ENCODE results near the gene EVX2. TPM values are rescaled to one million over a fixed set of nuclear protein-coding genes. Genes with fewer than 3 reads are reported as not detected.

The EVX2 gene
- total RNA-seq, 1 donor from 2014 or later: not detected

GRCh38 chr2:176103742-176104315 is 20.1 kb upstream of the EVX2 start:
- no peak overlapping the region for H3K4me3 Mint-ChIP-seq (ENCODE audit: unreplicated experiment)
- H3K27ac Mint-ChIP-seq (ENCODE audit: unreplicated experiment): no peak overlapping the region
- DNase-seq (ENCODE audit: low spot score): no peak

GRCh38 chr2:176103194-176103593 is 19.4 kb upstream of the EVX2 start:
- Mint-ChIP-seq H3K27me3 (ENCODE audit: unreplicated experiment) (peaks cover 58% of the 10 kb centered on the region), H3K27ac (ENCODE audit: unreplicated experiment) (no peak overlapping the region), H3K4me3 (ENCODE audit: unreplicated experiment) (no peak overlapping the region), H3K9me3 (ENCODE audit: unreplicated experiment) (no peaks in the 10 kb centered on the region), H3K4me1 (ENCODE audit: unreplicated experiment) (peaks cover 20% of the 10 kb centered on the region), H3K36me3 (ENCODE audit: low read depth, unreplicated experiment) (no peaks in the 10 kb centered on the region)
- TF ChIP-seq CTCF (IDR thresholded peaks at IDR 0.05; ENCODE audit: unreplicated experiment): no peak
- DNase-seq (ENCODE audit: low spot score): no peak

More at GRCh38 chr2:176103742-176104315, 20.1 kb upstream of the EVX2 start:
- peaks cover 19% of the 10 kb centered on the region for H3K4me1 Mint-ChIP-seq (ENCODE audit: unreplicated experiment)
- TF ChIP-seq CTCF (IDR thresholded peaks at IDR 0.05; ENCODE audit: unreplicated experiment): no peak
- peaks cover 59% of the 10 kb centered on the region for H3K27me3 Mint-ChIP-seq (ENCODE audit: unreplicated experiment)
- no peaks in the 10 kb centered on the region for H3K9me3 Mint-ChIP-seq (ENCODE audit: unreplicated experiment)
- H3K36me3 Mint-ChIP-seq (ENCODE audit: low read depth, unreplicated experiment): no peaks in the 10 kb centered on the region

- peaks cover 27% of the 10 kb centered on the region for H3K4me1 Mint-ChIP-seq (ENCODE audit: unreplicated experiment)
These were observed 18.6 kb upstream of the EVX2 start for GRCh38 chr2:176102309-176102866.

GRCh38 chr2:176101842-176102241 is 18.1 kb upstream of the EVX2 start:
- no peak overlapping the region for H3K27ac Mint-ChIP-seq (ENCODE audit: unreplicated experiment)
- H3K4me3 Mint-ChIP-seq (ENCODE audit: unreplicated experiment): no peak overlapping the region
- DNase-seq (ENCODE audit: low spot score): no peak
- peaks cover 61% of the 10 kb centered on the region for H3K27me3 Mint-ChIP-seq (ENCODE audit: unreplicated experiment)
- peaks cover 25% of the 10 kb centered on the region for H3K4me1 Mint-ChIP-seq (ENCODE audit: unreplicated experiment)
- H3K36me3 Mint-ChIP-seq (ENCODE audit: low read depth, unreplicated experiment): no peaks in the 10 kb centered on the region
- no peak for TF ChIP-seq CTCF (IDR thresholded peaks at IDR 0.05; ENCODE audit: unreplicated experiment)
- H3K9me3 Mint-ChIP-seq (ENCODE audit: unreplicated experiment): no peaks in the 10 kb centered on the region

More at GRCh38 chr2:176102309-176102866, 18.6 kb upstream of the EVX2 start:
- Mint-ChIP-seq H3K4me3 (ENCODE audit: unreplicated experiment) (no peak overlapping the region), H3K27me3 (ENCODE audit: unreplicated experiment) (peaks cover 65% of the 10 kb centered on the region), H3K9me3 (ENCODE audit: unreplicated experiment) (no peaks in the 10 kb centered on the region), H3K36me3 (ENCODE audit: low read depth, unreplicated experiment) (no peaks in the 10 kb centered on the region), H3K27ac (ENCODE audit: unreplicated experiment) (no peak overlapping the region)
- no peak for DNase-seq (ENCODE audit: low spot score)
- TF ChIP-seq CTCF (IDR thresholded peaks at IDR 0.05; ENCODE audit: unreplicated experiment): no peak

- peaks cover 59% of the 10 kb centered on the region for H3K27me3 Mint-ChIP-seq (ENCODE audit: unreplicated experiment)
- no peak for DNase-seq (ENCODE audit: low spot score)
- TF ChIP-seq CTCF (IDR thresholded peaks at IDR 0.05; ENCODE audit: unreplicated experiment): no peak
- no peak overlapping the region for H3K27ac Mint-ChIP-seq (ENCODE audit: unreplicated experiment)
- no peaks in the 10 kb centered on the region for H3K36me3 Mint-ChIP-seq (ENCODE audit: low read depth, unreplicated experiment)
- H3K9me3 Mint-ChIP-seq (ENCODE audit: unreplicated experiment): no peaks in the 10 kb centered on the region
- peaks cover 27% of the 10 kb centered on the region for H3K4me1 Mint-ChIP-seq (ENCODE audit: unreplicated experiment)
- no peak overlapping the region for H3K4me3 Mint-ChIP-seq (ENCODE audit: unreplicated experiment)
These were observed 17.6 kb upstream of the EVX2 start for GRCh38 chr2:176101216-176101830.

Measured in endothelial cell (in vitro differentiated cells).